Sigmoid colon (tissue), 7 donors: Measurements from ENCODE around the gene LRP1B. TPM values are rescaled to one million over a fixed set of nuclear protein-coding genes. Genes with fewer than 3 reads are reported as not detected.

Experiments
- DNase-seq: peaks from one replicate; pipeline ENCODE4 v3.0.0-alpha.2; 2019
- H3K27ac ChIP-seq, 4 donors: fragments of 200-600 bp; sonication (generic); one replicate each; pipeline ENCODE4 v1.5.1; 2016 to 2019; ENCODE audit warnings: mild to moderate bottlenecking in 1 of 4
- H3K27me3 ChIP-seq, 3 donors: fragments of 200-600 bp; sonication (generic); one replicate each; pipeline ENCODE4 v1.5.1; 2019; ENCODE audit warnings: mild to moderate bottlenecking in 1 of 3
- H3K36me3 ChIP-seq, 4 donors: fragments of 200-600 bp; sonication (generic); one replicate each; pipeline ENCODE4 v1.5.1; 2016 to 2019
- H3K4me1 ChIP-seq, 4 donors: fragments of 200-600 bp; sonication (generic); one replicate each; pipeline ENCODE4 v1.5.1; 2017 to 2019
- H3K4me3 ChIP-seq, 4 donors: fragments of 200-600 bp; sonication (generic); one replicate each; pipeline ENCODE4 v1.5.1; 2017 to 2019; ENCODE audit warnings: mild to moderate bottlenecking in 2 of 4, moderate library complexity in 1 of 4
- H3K9me3 ChIP-seq, 4 donors: fragments of 200-600 bp in 3 of 4; sonication (generic) in 3 of 4; one replicate each; pipeline versions ENCODE4 v1.5.1 to v1.6.1; 2013 to 2019
- EP300 ChIP-seq, 4 donors: sonication (generic); formaldehyde crosslinking; IDR thresholded peaks; one replicate each; pipeline ENCODE4 v1.6.1; 2017; ENCODE audit warnings: antibody characterized with exemption in 4 of 4
- POLR2A ChIP-seq, 2 donors: fragments of 450-650 bp; IDR thresholded peaks; one replicate each; pipeline ENCODE4 v1.6.1; 2016; ENCODE audit warnings: antibody characterized with exemption in 2 of 2, mild to moderate bottlenecking in 2 of 2, moderate library complexity in 2 of 2
- POLR2AphosphoS5 ChIP-seq, 4 donors: sonication (generic); formaldehyde crosslinking; IDR thresholded peaks; one replicate each; pipeline ENCODE4 v1.6.1; 2017; ENCODE audit warnings: antibody characterized with exemption in 4 of 4
- WGBS, 2 donors: extraction: QIAGEN DNeasy Blood & Tissue Kit; methylation state at CpG; one replicate each; pipeline ENCODE4 v1.1.7; 2013; 5-methylcytosine and 5-hydroxymethylcytosine counted together
- intact Hi-C: fragments of 100-400 bp; cut with DNase I; formaldehyde crosslinking; loops from one replicate; pipeline ENCODE4 v1.15.1; 2023
- polyA plus RNA-seq, 3 donors: library from polyadenylated mRNA; stranded (reverse); fragments of 200-250 nt; gene quantifications; one replicate each; pipeline ENCODE4 v1.2.3, GENCODE V29; 2013
- total RNA-seq, 4 donors: library from RNA; depleted of rRNA; stranded (reverse); fragments of >200 nt; gene quantifications; one replicate each; pipeline ENCODE4 v1.1.0, GENCODE V29; 2016
- TF ChIP-seq, protein P1 (sequence below), 4 experiments: fragments of 450-650 bp in 3 of 4; fragments of 200-600 bp in 1 of 4; IDR thresholded peaks; one replicate each; pipeline ENCODE4 v1.5.1; 2016 to 2019; ENCODE audit warnings: antibody characterized with exemption in 4 of 4, mild to moderate bottlenecking in 3 of 4, moderate library complexity in 2 of 4
- donor health status: healthy with polysubstance abuse.
- donor health status: Bipolar disorder and iron deficiency.
- donor health status: healthy.

LRP1B gene
- total and polyA plus RNA-seq, 7 donors: 0.06 to 5.1 (median 2.0) TPM; not detected in 1

- DNase-seq: no peak
- TF ChIP-seq EP300 (IDR thresholded peaks at IDR 0.05) (no peak), POLR2A (IDR thresholded peaks at IDR 0.05) (no peak), POLR2AphosphoS5 (IDR thresholded peaks at IDR 0.05) (no peak)
- TF ChIP-seq, protein P1, sequence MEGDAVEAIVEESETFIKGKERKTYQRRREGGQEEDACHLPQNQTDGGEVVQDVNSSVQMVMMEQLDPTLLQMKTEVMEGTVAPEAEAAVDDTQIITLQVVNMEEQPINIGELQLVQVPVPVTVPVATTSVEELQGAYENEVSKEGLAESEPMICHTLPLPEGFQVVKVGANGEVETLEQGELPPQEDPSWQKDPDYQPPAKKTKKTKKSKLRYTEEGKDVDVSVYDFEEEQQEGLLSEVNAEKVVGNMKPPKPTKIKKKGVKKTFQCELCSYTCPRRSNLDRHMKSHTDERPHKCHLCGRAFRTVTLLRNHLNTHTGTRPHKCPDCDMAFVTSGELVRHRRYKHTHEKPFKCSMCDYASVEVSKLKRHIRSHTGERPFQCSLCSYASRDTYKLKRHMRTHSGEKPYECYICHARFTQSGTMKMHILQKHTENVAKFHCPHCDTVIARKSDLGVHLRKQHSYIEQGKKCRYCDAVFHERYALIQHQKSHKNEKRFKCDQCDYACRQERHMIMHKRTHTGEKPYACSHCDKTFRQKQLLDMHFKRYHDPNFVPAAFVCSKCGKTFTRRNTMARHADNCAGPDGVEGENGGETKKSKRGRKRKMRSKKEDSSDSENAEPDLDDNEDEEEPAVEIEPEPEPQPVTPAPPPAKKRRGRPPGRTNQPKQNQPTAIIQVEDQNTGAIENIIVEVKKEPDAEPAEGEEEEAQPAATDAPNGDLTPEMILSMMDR (IDR thresholded peaks at IDR 0.05): no peak
- no peaks in the 10 kb centered on the region for H3K27me3 ChIP-seq
- no peaks in the 10 kb centered on the region for H3K4me1 ChIP-seq
- 72 to 75% methylated on average over 7 of the region's 7 CpGs for WGBS, 2 donors
- no peaks in the 10 kb centered on the region for H3K36me3 ChIP-seq
- no peak overlapping the region for H3K4me3 ChIP-seq
- peaks cover 0 to 1% (median 0%) of the 10 kb centered on the region in 4 donors for H3K9me3 ChIP-seq
- no peak overlapping the region for H3K27ac ChIP-seq
- intact Hi-C loops: no loop called here
Measured at GRCh38 chr2:141380008-141380979, 750.5 kb downstream of the LRP1B start.

DNA sequence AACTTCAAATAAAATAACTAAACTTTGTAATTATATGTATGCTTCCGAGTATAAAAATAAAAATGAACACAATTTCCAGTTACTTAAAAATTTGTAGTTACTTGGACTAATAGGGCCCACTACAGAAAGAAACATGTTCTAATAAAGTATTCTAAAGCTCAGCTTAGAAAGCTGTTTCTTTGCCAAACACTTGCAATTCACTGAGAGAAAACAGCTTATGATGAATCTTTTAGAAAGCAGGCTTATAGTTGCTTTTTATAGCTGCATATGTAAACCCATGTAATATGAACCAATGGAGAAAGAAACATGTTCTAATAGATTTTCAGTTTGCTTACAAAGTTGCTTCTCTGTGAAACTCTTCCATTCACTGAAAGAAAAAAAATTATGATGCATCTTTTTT, 766.0 kb downstream of the LRP1B start:
- Histone ChIP-seq H3K36me3 (no peaks in the 10 kb centered on the region), H3K4me1 (no peaks in the 10 kb centered on the region), H3K27me3 (no peaks in the 10 kb centered on the region), H3K4me3 (no peak overlapping the region), H3K27ac (no peak overlapping the region), H3K9me3 (no peaks in the 10 kb centered on the region)
- intact Hi-C loops: no loop called here
- TF ChIP-seq POLR2AphosphoS5 (IDR thresholded peaks at IDR 0.05) (no peak), EP300 (IDR thresholded peaks at IDR 0.05) (no peak), POLR2A (IDR thresholded peaks at IDR 0.05) (no peak)
- TF ChIP-seq, protein P1 (IDR thresholded peaks at IDR 0.05): no peak
- DNase-seq: no peak
- whole genome bisulfite sequencing, 2 donors: 71 to 86% methylated on average over 1 of the region's 1 CpG

GRCh38 chr2:141362311-141362710, 768.5 kb downstream of the LRP1B start:
- no peak for TF ChIP-seq POLR2A (IDR thresholded peaks at IDR 0.05)
- TF ChIP-seq, protein P1 (IDR thresholded peaks at IDR 0.05): no peak
- no peak for TF ChIP-seq EP300 (IDR thresholded peaks at IDR 0.05)
- TF ChIP-seq POLR2AphosphoS5 (IDR thresholded peaks at IDR 0.05): no peak
- no peak overlapping the region for H3K4me3 ChIP-seq
- WGBS, 2 donors: 83 to 92% methylated on average over 4 of the region's 4 CpGs
- H3K4me1 ChIP-seq: no peaks in the 10 kb centered on the region
- intact Hi-C loops: no loop called here
- no peak overlapping the region for H3K27ac ChIP-seq
- H3K27me3 ChIP-seq: no peaks in the 10 kb centered on the region
- no peaks in the 10 kb centered on the region for H3K36me3 ChIP-seq
- no peaks in the 10 kb centered on the region for H3K9me3 ChIP-seq
- no peak for DNase-seq

GRCh38 chr2:141348481-141348880, 782.3 kb downstream of the LRP1B start:
- no peaks in the 10 kb centered on the region for H3K36me3 ChIP-seq
- WGBS, 2 donors: 93 to 95% methylated on average over 1 of the region's 1 CpG
- no peaks in the 10 kb centered on the region for H3K9me3 ChIP-seq
- H3K27me3 ChIP-seq: no peaks in the 10 kb centered on the region
- H3K4me1 ChIP-seq: no peaks in the 10 kb centered on the region
- no peak for DNase-seq
- H3K27ac ChIP-seq: no peak overlapping the region
- intact Hi-C loops: no loop called here
- no peak overlapping the region for H3K4me3 ChIP-seq
- no peak for TF ChIP-seq POLR2AphosphoS5 (IDR thresholded peaks at IDR 0.05)
- TF ChIP-seq, protein P1 (IDR thresholded peaks at IDR 0.05): no peak
- no peak for TF ChIP-seq POLR2A (IDR thresholded peaks at IDR 0.05)
- no peak for TF ChIP-seq EP300 (IDR thresholded peaks at IDR 0.05)
